Activated T-cell treated with anti-CD3 and anti-CD28 coated beads for 24 hours (primary cell): Measurements from ENCODE around the gene ZNF814.
"Not testable (repeated sequence)": the region's sequence is repeated elsewhere in the genome, so short reads cannot be mapped to it uniquely, and the experiment has no call there.

ENCODE experiments used
- DNase-seq: peaks from one replicate; pipeline ENCODE4 v3.0.0-alpha.2; 2020; ENCODE audit warnings: low read depth

Gene ZNF814

GRCh38 chr19:57888560-57889231, at the start of gene ZNF814:
TSS of gene ZNF814 (minus strand) at chr19:57889037. CDS start at chr19:57888802, 235 bp downstream.
- peak; percentile 78 for DNase-seq

- no peak for DNase-seq
These were observed 46.9 kb upstream of the ZNF814 start for GRCh38 chr19:57935731-57936130.

- DNase-seq, result peak; percentile 23
These were observed 46.2 kb upstream of the ZNF814 start, which contains the start of gene ZNF418 for GRCh38 chr19:57934820-57935665. TSS of gene ZNF418 (minus strand) at chr19:57935402. CDS start at chr19:57933822, 1,580 bp downstream.

GRCh38 chr19:57927587-57927986, 38.8 kb upstream of the ZNF814 start:
- DNase-seq, result no peak

- DNase-seq, result peak; percentile 79
These were observed 27.5 kb upstream of the ZNF814 start, which contains the start of gene ZNF417 for GRCh38 chr19:57916168-57916995. TSS of gene ZNF417 (minus strand) at chr19:57916592. CDS start at chr19:57916411, 181 bp downstream.

- no peak for DNase-seq
These were observed 25.7 kb upstream of the ZNF814 start for GRCh38 chr19:57914531-57914930.

- DNase-seq, result no peak
These were observed 18.6 kb upstream of the ZNF814 start for GRCh38 chr19:57907394-57907793.

GRCh38 chr19:57905258-57905657, 16.4 kb upstream of the ZNF814 start:
- DNase-seq, result no peak

- DNase-seq, result no peak
These were observed 14.9 kb upstream of the ZNF814 start for GRCh38 chr19:57903618-57904184.

GRCh38 chr19:57900311-57900710, 11.5 kb upstream of the ZNF814 start:
- no peak for DNase-seq

GRCh38 chr19:57890706-57891105, 1.9 kb upstream of the ZNF814 start:
- not testable (repeated sequence) for DNase-seq

GRCh38 chr19:57888107-57888559, 704 bp downstream of the ZNF814 start:
- no peak for DNase-seq

GRCh38 chr19:57887195-57887941, 1.5 kb downstream of the ZNF814 start:
- no peak for DNase-seq

- no peak for DNase-seq
These were observed 2.8 kb downstream of the ZNF814 start for GRCh38 chr19:57886046-57886445.

GRCh38 chr19:57873883-57874799, 14.7 kb downstream of the ZNF814 start:
- not testable (repeated sequence) for DNase-seq

GRCh38 chr19:57872450-57872849, 16.4 kb downstream of the ZNF814 start:
- no peak for DNase-seq

GRCh38 chr19:57870225-57870624, 18.6 kb downstream of the ZNF814 start:
- no peak for DNase-seq

GRCh38 chr19:57869655-57870054, 19.2 kb downstream of the ZNF814 start:
- not testable (repeated sequence) for DNase-seq

GRCh38 chr19:57867868-57868492, 20.9 kb downstream of the ZNF814 start:
- DNase-seq, result no peak
